Endothelial cell of umbilical vein (primary cell): ENCODE results near the gene SYNJ1. TPM values are rescaled to one million over a fixed set of nuclear protein-coding genes. Genes with fewer than 3 reads are reported as not detected.

Experiments used
- BruUV-seq: library from RNA; stranded (reverse); fragments of 400-500 nt; replicated peaks from 2 replicates; lab custom pipeline; 2021; lab: Mats Ljungman, UMichigan
- CTCF ChIA-PET: fragments of 300-600, 350-600 bp; sonication (Branson Sonifier 250); formaldehyde crosslinking; loops from one replicate; lab custom pipeline; 2021; ENCODE audit warnings: antibody characterized with exemption, inconsistent platforms; lab: Charles Lee
- POLR2A ChIA-PET: fragments of 300-600, 350-600 bp; sonication (Branson Sonifier 250); formaldehyde crosslinking; loops from one replicate; lab custom pipeline; 2021; ENCODE audit warnings: antibody characterized with exemption, inconsistent platforms; lab: Charles Lee
- DNase-seq: peaks from one replicate; pipeline ENCODE4 v3.0.0-alpha.2; 2011; ENCODE audit warnings: low read depth, low spot score
- FAIRE-seq: peaks from 2 replicates; lab custom pipeline; 2011; peaks lifted over from hg19 to GRCh38; lab: Jason Lieb, UNC
- H2AFZ ChIP-seq: 2 replicates; pipeline ENCODE4 v1.6.0; 2012; ENCODE audit warnings: low read depth, low read length, control low read depth, inconsistent platforms
- H3K27ac ChIP-seq: 2 replicates; pipeline ENCODE4 v1.5.1; 2011; ENCODE audit warnings: low read depth, mild to moderate bottlenecking, control low read depth, low read length, moderate library complexity; ENCODE audit not compliant: insufficient read depth
- H3K27me3 ChIP-seq, 2 experiments: 2 replicates each; pipeline versions ENCODE4 v1.6.0 to v1.6.1; 2011; ENCODE audit warnings: low read length in 2 of 2, mixed read lengths in 1 of 2; ENCODE audit not compliant: control insufficient read depth in 2 of 2, insufficient read depth in 2 of 2
- H3K36me3 ChIP-seq, 2 experiments: 2 replicates in 1 of 2; 3 replicates in 1 of 2; pipeline ENCODE4 v1.5.1; 2011; ENCODE audit warnings: low read length in 2 of 2, mild to moderate bottlenecking in 1 of 2, moderate library complexity in 1 of 2; ENCODE audit not compliant: control insufficient read depth in 2 of 2, insufficient read depth in 2 of 2; ENCODE audit errors: extremely low read depth in 1 of 2
- H3K4me1 ChIP-seq: 3 replicates; pipeline ENCODE4 v1.5.1; 2011; ENCODE audit warnings: mild to moderate bottlenecking, low read length; ENCODE audit not compliant: control insufficient read depth, insufficient read depth; ENCODE audit errors: extremely low read depth
- H3K4me2 ChIP-seq: 2 replicates; pipeline ENCODE4 v1.6.1; 2011; ENCODE audit warnings: low read length, control low read depth, mixed read lengths; ENCODE audit not compliant: insufficient read depth
- H3K4me3 ChIP-seq, 3 experiments: fragments of 200-600 bp in 1 of 3; sonication (generic), shearing (Covaris generic) in 1 of 3; replicated peaks in 1 of 3; 2 replicates each; pipeline ENCODE4 v1.5.1; 2011 to 2016; ENCODE audit warnings: control low read depth in 3 of 3, low read length in 3 of 3, mild to moderate bottlenecking in 2 of 3, inconsistent platforms in 1 of 3, low read depth in 1 of 3, moderate library complexity in 1 of 3; ENCODE audit not compliant: insufficient read depth in 1 of 3
- H3K79me2 ChIP-seq: 2 replicates; pipeline ENCODE4 v1.6.0; 2012; ENCODE audit warnings: low read length, inconsistent platforms; ENCODE audit not compliant: control insufficient read depth, insufficient read depth
- H3K9ac ChIP-seq: replicated peaks from 2 replicates; pipeline ENCODE3; 2011; ENCODE audit warnings: low read length, control low read depth; ENCODE audit not compliant: insufficient read depth; ENCODE audit errors: extremely low read depth
- H3K9me1 ChIP-seq: replicated peaks from 3 replicates; pipeline ENCODE4 v1.6.0; 2011; ENCODE audit warnings: mild to moderate bottlenecking, low read length; ENCODE audit not compliant: control insufficient read depth, insufficient read depth; ENCODE audit errors: extremely low read depth
- H3K9me3 ChIP-seq: replicated peaks from 2 replicates; pipeline ENCODE4 v1.5.1; 2012; ENCODE audit warnings: low read length, inconsistent platforms; ENCODE audit not compliant: control insufficient read depth, insufficient read depth
- H4K20me1 ChIP-seq: replicated peaks from 2 replicates; pipeline ENCODE3; 2011; ENCODE audit warnings: mild to moderate bottlenecking, low read length; ENCODE audit not compliant: control insufficient read depth, insufficient read depth; ENCODE audit errors: extremely low read depth
- EZH2 ChIP-seq: IDR thresholded peaks from 2 replicates; pipeline ENCODE4 v1.6.1; 2012; ENCODE audit warnings: borderline replicate concordance, low read depth, mild to moderate bottlenecking, moderate library complexity, low read length, inconsistent platforms; ENCODE audit not compliant: severe bottlenecking
- FOS ChIP-seq: IDR thresholded peaks from 2 replicates; pipeline ENCODE4 v1.6.1; 2011; ENCODE audit warnings: mild to moderate bottlenecking, low read length, moderate library complexity, borderline replicate concordance; ENCODE audit not compliant: insufficient read depth
- GATA2 ChIP-seq: IDR thresholded peaks from 2 replicates; pipeline ENCODE4 v1.7.0; 2011; ENCODE audit warnings: low read depth, mild to moderate bottlenecking, moderate library complexity, mixed read lengths, low read length; ENCODE audit not compliant: insufficient read length, insufficient read depth
- JUN ChIP-seq: IDR thresholded peaks from 2 replicates; pipeline ENCODE4 v1.6.1; 2011; ENCODE audit warnings: borderline replicate concordance, low read depth; ENCODE audit not compliant: insufficient read length, insufficient read depth
- MAX ChIP-seq: IDR thresholded peaks from 2 replicates; pipeline ENCODE4 v1.6.1; 2011; ENCODE audit not compliant: insufficient read depth, insufficient read length
- MYC ChIP-seq: IDR thresholded peaks from one replicate; pipeline ENCODE4 v1.6.1; 2011; ENCODE audit warnings: mild to moderate bottlenecking, low read depth, low read length
- POLR2A ChIP-seq: IDR thresholded peaks from 2 replicates; pipeline ENCODE4 v1.6.1; 2012; ENCODE audit warnings: low read depth, mild to moderate bottlenecking, control low read depth, low read length
- POLR2AphosphoS5 ChIP-seq: IDR thresholded peaks from 2 replicates; pipeline ENCODE4 v1.6.1; 2012; ENCODE audit warnings: low read depth, mild to moderate bottlenecking, control low read depth, low read length, moderate library complexity; ENCODE audit not compliant: insufficient read depth
- dilution Hi-C: fragments of 300-500 bp; cut with MboI; formaldehyde crosslinking; loops from one replicate; pipeline ENCODE4 v1.15.0; 2019; ENCODE audit warnings: low sequenced_read_pairs; ENCODE audit not compliant: extremely low pct_ligation_motif_present
- intact Hi-C: fragments of 100-400 bp; cut with micrococcal nuclease; formaldehyde crosslinking; loops from one replicate; pipeline ENCODE4 v1.10.0; 2022
- polyA plus RNA-seq, 4 experiments: library from polyadenylated mRNA; depleted of rRNA in 3 of 4; stranded (reverse) in 3 of 4; unstranded in 1 of 4; fragments of >200 nt; gene quantifications; 2 replicates each; pipeline versions ENCODE4 v1.2.1 to v1.2.3, GENCODE V29; 2011 to 2012; ENCODE audit warnings: missing spikeins in 1 of 4
- total RNA-seq: library from RNA; stranded (reverse); gene quantifications from 2 replicates; pipeline ENCODE4 v1.2.3, GENCODE V29; 2021
- TF ChIP-seq, protein P1 (sequence below), 2 donors: IDR thresholded peaks; 1 replicate in 1 of 2; 2 replicates in 1 of 2; pipeline ENCODE4 v1.5.1; 2011; ENCODE audit warnings: low read length in 2 of 2, mild to moderate bottlenecking in 2 of 2, moderate library complexity in 2 of 2, control low read depth in 1 of 2, inconsistent platforms in 1 of 2, low read depth in 1 of 2; ENCODE audit not compliant: insufficient read depth in 1 of 2; ENCODE audit errors: extremely low read depth in 1 of 2

SYNJ1 gene
- total and polyA plus RNA-seq, 2 donors (not counting 3 experiments of a cell fraction or from before 2014, with no cell fraction given), result 5.9 to 17.0 TPM

DNA sequence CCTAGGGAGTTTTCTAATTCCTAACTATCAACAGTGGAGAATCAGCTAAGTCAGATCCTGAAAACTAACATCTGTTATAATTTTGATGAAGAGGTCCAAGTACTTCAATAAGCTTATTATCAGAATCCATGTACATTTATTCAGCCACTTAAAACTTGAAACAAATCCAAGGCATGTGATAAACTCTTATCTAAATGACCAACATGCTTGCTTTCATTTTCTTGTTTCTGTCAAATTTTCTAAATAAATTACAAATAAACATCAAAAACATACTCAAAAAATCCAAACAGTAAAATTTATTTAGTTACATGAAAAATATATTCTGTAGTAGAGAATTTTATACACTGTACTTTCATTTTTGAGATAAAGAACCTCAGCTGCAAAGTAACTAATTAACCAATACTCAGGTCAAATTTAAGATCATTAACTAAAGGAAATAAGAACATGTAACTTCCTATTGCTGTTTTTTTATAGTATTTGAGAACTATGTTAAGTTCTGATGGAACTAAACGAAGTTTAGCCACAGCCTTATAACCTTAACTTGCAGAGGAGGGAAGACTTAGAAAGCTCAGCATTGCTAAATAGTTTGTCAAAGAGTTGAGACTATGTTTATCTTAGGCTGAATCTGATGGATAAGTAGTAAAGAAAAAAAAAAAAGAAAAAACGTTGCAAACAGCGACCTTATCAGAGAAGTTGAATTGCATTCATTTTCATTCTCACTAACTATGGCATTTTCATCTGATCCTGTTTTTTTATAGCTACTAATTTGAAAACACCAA lies 44.9 kb downstream of the SYNJ1 start:
- peaks cover 2% of the 10 kb centered on the region for H3K4me1 ChIP-seq
- no peak overlapping the region for H3K4me2 ChIP-seq
- BruUV-seq, result no TSS peak
- no peak for TF ChIP-seq JUN
- no peak for TF ChIP-seq EZH2
- no peak for TF ChIP-seq POLR2AphosphoS5
- TF ChIP-seq MYC, result no peak
- no peak for TF ChIP-seq POLR2A
- TF ChIP-seq FOS, result no peak
- TF ChIP-seq GATA2, result no peak
- TF ChIP-seq, protein P1, sequence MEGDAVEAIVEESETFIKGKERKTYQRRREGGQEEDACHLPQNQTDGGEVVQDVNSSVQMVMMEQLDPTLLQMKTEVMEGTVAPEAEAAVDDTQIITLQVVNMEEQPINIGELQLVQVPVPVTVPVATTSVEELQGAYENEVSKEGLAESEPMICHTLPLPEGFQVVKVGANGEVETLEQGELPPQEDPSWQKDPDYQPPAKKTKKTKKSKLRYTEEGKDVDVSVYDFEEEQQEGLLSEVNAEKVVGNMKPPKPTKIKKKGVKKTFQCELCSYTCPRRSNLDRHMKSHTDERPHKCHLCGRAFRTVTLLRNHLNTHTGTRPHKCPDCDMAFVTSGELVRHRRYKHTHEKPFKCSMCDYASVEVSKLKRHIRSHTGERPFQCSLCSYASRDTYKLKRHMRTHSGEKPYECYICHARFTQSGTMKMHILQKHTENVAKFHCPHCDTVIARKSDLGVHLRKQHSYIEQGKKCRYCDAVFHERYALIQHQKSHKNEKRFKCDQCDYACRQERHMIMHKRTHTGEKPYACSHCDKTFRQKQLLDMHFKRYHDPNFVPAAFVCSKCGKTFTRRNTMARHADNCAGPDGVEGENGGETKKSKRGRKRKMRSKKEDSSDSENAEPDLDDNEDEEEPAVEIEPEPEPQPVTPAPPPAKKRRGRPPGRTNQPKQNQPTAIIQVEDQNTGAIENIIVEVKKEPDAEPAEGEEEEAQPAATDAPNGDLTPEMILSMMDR (IDR thresholded peaks at IDR 0.05; ENCODE audit: extremely low read depth in 1 of 2, insufficient read depth in 1 of 2, low read depth in 1 of 2, low read length in 2 of 2), result no peak
- no peak for TF ChIP-seq MAX
- no peak overlapping the region for H3K4me3 ChIP-seq
- no peak overlapping the region for H3K9ac ChIP-seq
- no peak for DNase-seq
- intact Hi-C loops, result no loop called here
- no peaks in the 10 kb centered on the region for H3K36me3 ChIP-seq
- FAIRE-seq, result peak; percentile 28
- H4K20me1 ChIP-seq, result no peaks in the 10 kb centered on the region
- H3K79me2 ChIP-seq, result no peaks in the 10 kb centered on the region
- dilution Hi-C loops, result no loop called here
- no peaks in the 10 kb centered on the region for H3K27me3 ChIP-seq
- H2AFZ ChIP-seq, result no peak overlapping the region
- H3K9me1 ChIP-seq, result no peaks in the 10 kb centered on the region
- ChIA-PET CTCF (interaction anchor here (0.6 to 1.5 kb wide), 9 partner anchors 9 to 144 kb away, joined by 3 to 5 read pairs (median 3); partner anchors contain the start of genes PAXBP1 and SYNJ1), POLR2A (interaction anchor here (0.6 kb wide), 1 partner anchor 535 kb away, joined by 3 read pairs; no protein-coding TSS in a partner anchor)
- H3K27ac ChIP-seq, result no peak overlapping the region
- H3K9me3 ChIP-seq, result no peaks in the 10 kb centered on the region
